Naive B cell (primary cell): ENCODE data around the gene CMTR2. TPM values are rescaled to one million over a fixed set of nuclear protein-coding genes. Genes with fewer than 3 reads are reported as not detected.
A peak's percentile ranks its signal among the peaks of the same experiment; 100 is the strongest.
"Not testable (repeated sequence)": the region's sequence is repeated elsewhere in the genome, so short reads cannot be mapped to it uniquely, and the experiment has no call there.

Source experiments
- ATAC-seq, 2 donors: fragments of 150-1000 bp; cut with Tn5 transposase; 2 replicates each; pipeline ENCODE4 v1.10.0; 2021; ENCODE audit warnings: low read depth in 2 of 2, mild to moderate bottlenecking in 2 of 2, moderate library complexity in 2 of 2
- DNase-seq: peaks from one replicate; pipeline ENCODE4 v3.0.0; 2022
- H3K27ac Mint-ChIP-seq, 6 donors: one replicate each; pipeline ENCODE4 v1.8.0; 2020 to 2022; ENCODE audit warnings: mild to moderate bottlenecking in 6 of 6, mixed read lengths in 6 of 6, moderate library complexity in 5 of 6, inconsistent platforms in 2 of 6
- H3K27me3 Mint-ChIP-seq, 3 donors: one replicate each; pipeline ENCODE4 v1.8.0; 2021 to 2022; ENCODE audit warnings: mixed read lengths in 3 of 3, mild to moderate bottlenecking in 1 of 3
- H3K36me3 Mint-ChIP-seq, 2 donors: one replicate each; pipeline ENCODE4 v1.8.0; 2020 to 2022; ENCODE audit warnings: mixed read lengths in 2 of 2, inconsistent platforms in 1 of 2, mild to moderate bottlenecking in 1 of 2
- H3K4me1 Mint-ChIP-seq, 3 donors: one replicate each; pipeline ENCODE4 v1.8.0; 2020 to 2022; ENCODE audit warnings: mixed read lengths in 3 of 3, inconsistent platforms in 1 of 3, mild to moderate bottlenecking in 1 of 3, moderate library complexity in 1 of 3
- H3K4me3 Mint-ChIP-seq, 8 donors: one replicate each; pipeline ENCODE4 v1.8.0; 2020 to 2022; ENCODE audit warnings: mild to moderate bottlenecking in 8 of 8, mixed read lengths in 8 of 8, moderate library complexity in 8 of 8, inconsistent platforms in 2 of 8
- H3K9me3 Mint-ChIP-seq, 7 donors: one replicate each; pipeline ENCODE4 v1.8.0; 2020 to 2022; ENCODE audit warnings: mixed read lengths in 7 of 7, mild to moderate bottlenecking in 5 of 7, inconsistent platforms in 2 of 7, moderate library complexity in 1 of 7
- polyA plus RNA-seq, 6 donors: library from polyadenylated mRNA; unstranded; fragments of 300-500 nt; fragmentation: Illumina TruSeq; gene quantifications; one replicate each; pipeline ENCODE4 v1.2.3, GENCODE V29; 2021; ENCODE audit warnings: low read depth in 6 of 6

Gene CMTR2, protein sequence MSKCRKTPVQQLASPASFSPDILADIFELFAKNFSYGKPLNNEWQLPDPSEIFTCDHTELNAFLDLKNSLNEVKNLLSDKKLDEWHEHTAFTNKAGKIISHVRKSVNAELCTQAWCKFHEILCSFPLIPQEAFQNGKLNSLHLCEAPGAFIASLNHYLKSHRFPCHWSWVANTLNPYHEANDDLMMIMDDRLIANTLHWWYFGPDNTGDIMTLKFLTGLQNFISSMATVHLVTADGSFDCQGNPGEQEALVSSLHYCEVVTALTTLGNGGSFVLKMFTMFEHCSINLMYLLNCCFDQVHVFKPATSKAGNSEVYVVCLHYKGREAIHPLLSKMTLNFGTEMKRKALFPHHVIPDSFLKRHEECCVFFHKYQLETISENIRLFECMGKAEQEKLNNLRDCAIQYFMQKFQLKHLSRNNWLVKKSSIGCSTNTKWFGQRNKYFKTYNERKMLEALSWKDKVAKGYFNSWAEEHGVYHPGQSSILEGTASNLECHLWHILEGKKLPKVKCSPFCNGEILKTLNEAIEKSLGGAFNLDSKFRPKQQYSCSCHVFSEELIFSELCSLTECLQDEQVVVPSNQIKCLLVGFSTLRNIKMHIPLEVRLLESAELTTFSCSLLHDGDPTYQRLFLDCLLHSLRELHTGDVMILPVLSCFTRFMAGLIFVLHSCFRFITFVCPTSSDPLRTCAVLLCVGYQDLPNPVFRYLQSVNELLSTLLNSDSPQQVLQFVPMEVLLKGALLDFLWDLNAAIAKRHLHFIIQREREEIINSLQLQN
- polyA plus RNA-seq: 10 to 100 TPM; 22.7 to 39.6 (median 35.3) TPM

DNA sequence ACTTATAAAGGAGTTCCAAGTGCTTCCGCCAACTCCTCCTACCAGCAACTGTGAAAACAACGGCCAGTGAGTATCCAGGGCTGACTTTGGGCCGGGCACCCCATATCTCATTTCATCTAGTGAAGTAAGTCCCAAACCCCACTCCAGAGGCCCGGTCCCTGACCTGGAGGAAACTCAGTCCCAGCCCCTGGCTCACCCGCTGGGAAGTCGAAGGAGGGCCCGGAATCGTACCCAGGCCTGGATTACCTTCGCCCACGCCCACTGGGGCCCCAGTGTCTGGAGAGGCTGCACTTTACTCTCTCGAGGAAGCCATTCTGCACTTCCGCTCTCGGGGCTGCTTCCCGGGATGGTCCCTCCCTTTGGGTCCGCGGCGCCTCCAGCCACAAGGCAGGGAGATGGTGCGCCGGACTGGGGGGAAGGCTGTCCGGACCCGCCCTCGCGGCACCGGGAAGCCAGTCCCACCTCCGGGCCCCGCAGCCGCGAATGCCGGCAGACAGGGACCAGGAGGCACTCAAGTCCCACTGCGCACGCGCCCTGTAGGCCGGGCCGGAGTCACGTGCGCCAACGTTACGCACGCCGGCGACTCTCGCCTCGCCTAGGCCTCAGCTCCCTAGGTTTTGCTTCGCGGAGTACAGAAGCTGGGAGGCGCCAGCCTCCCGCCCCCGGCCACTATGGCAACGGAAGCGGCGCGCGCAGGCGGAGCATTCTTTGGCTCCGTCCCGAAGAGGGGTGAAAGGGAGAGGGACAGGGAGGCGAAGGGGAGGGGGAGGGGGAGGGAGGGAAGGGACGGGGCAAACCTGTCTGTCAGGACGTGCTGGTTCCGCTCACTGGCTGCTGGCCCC, at the start of gene CMTR2:
CMTR2 (minus strand) TSS at position 513 of the 842 bp plus-strand sequence. CDS start 3,482 bp downstream, outside the sequence.
- peaks cover 26 to 31% of the 10 kb centered on the region in 2 donors for H3K36me3 Mint-ChIP-seq
- DNase-seq (peak; percentile 88), ATAC-seq (peak; percentile 91 to 93)
- peak within 1 kb of the TSS; percentile 95 to 99 (median 97) for H3K27ac Mint-ChIP-seq
- H3K4me3 Mint-ChIP-seq: peak within 1 kb of the TSS; percentile 86 to 96 (median 91)
- peaks cover 0 to 16% (median 0%) of the 10 kb centered on the region in 7 donors for H3K9me3 Mint-ChIP-seq
- H3K4me1 Mint-ChIP-seq: peaks cover 22 to 37% (median 32%) of the 10 kb centered on the region in 3 donors
- peaks cover 8 to 25% (median 16%) of the 10 kb centered on the region in 3 donors for H3K27me3 Mint-ChIP-seq

DNA sequence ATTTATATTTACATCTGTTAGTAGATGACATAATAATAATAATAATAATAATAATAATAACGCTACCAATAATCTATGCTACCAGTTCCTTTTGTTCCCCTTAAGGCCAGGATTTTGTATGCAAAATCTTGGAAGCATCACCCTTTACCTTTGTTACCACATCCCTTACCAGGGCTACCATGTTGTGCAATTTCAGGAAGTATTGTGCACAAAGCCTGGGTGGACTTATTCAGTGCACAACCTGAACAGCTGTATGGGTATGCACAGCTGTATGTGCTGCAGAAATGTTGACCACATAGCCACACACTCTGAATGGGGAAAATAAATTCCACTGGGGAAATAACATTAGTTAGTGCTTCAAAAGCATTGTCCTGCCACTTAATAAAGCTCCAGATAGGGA, 49.4 kb upstream of the CMTR2 start:
- ATAC-seq (no peak), DNase-seq (no peak)
- Mint-ChIP-seq H3K9me3 (peaks cover 4 to 13% (median 8%) of the 10 kb centered on the region in 7 donors), H3K4me3 (no peak overlapping the region), H3K27ac (no peak overlapping the region), H3K36me3 (peaks cover 0 to 8% of the 10 kb centered on the region in 2 donors), H3K27me3 (peaks cover 20 to 52% (median 45%) of the 10 kb centered on the region in 3 donors), H3K4me1 (no peaks in the 10 kb centered on the region)

DNA sequence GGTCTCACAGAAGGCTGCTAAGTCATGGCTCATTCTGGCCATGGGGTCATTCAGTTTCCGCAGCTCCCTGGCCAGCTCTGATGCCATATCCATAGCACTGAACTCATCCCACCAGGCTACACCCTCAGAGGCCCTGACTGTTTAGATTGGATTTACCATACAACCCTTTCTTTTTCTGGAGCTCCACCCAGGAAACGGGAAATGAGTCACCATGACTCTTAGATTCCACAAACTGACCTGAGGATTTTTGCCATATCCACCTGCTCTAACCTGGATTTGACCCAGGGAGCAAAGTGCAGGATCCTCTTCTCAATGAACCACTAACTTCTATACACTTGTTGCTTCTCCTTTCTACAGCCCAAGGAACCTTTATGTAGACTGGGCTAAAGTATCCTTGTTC, 49.0 kb upstream of the CMTR2 start:
- Mint-ChIP-seq H3K27ac (peak overlapping the region in 1 of 6 donors; percentile 37), H3K9me3 (peaks cover 4 to 13% (median 8%) of the 10 kb centered on the region in 7 donors), H3K4me1 (no peaks in the 10 kb centered on the region), H3K4me3 (no peak overlapping the region), H3K27me3 (peaks cover 20 to 52% (median 45%) of the 10 kb centered on the region in 3 donors), H3K36me3 (peaks cover 0 to 8% of the 10 kb centered on the region in 2 donors)
- ATAC-seq (no peak), DNase-seq (no peak)

DNA sequence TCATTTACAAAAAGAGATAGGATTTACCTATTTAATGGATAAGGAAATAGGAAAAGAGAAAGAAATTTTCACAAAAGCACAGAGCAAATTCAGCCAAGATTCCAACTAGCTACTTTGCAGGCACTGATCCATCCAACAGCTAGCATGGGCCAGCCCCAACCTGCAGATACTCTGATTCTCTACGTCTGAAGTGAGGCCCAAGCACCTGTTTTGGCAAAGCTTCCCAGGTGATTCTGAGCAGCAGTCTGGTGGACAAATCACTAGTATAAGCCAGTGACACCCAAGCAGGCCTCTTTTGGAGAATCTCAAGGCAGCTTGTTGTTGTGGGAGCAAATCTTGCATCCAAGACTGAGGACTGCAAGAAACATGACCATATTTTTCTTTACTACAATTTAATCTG, 48.4 kb upstream of the CMTR2 start:
- Mint-ChIP-seq H3K27ac (no peak overlapping the region), H3K4me1 (no peaks in the 10 kb centered on the region), H3K36me3 (peaks cover 0 to 8% of the 10 kb centered on the region in 2 donors), H3K9me3 (peaks cover 4 to 13% (median 8%) of the 10 kb centered on the region in 7 donors), H3K27me3 (peaks cover 20 to 52% (median 45%) of the 10 kb centered on the region in 3 donors), H3K4me3 (no peak overlapping the region)
- ATAC-seq: no peak
- DNase-seq: no peak

DNA sequence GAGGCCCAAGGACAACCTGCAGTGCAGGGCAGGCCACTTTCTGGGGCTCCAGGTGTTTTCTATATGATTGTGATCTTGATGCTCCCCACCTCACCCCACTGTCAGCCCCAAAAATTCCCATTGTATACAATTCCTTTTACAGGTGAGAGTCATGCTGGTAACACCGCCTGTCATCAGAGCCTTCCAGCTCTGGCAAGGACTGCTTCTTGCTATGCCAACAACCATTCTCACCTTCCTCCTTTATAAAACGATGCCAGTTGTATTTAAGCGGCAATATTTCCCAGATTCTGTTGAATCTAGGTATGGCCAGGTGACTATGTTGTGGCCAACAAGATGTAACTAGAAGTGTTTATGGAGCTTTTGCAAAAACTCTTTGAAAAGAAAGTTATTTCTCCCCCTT, 38.9 kb upstream of the CMTR2 start:
- DNase-seq (no peak), ATAC-seq (no peak)
- Mint-ChIP-seq H3K4me3 (no peak overlapping the region), H3K27me3 (peaks cover 30 to 50% (median 46%) of the 10 kb centered on the region in 3 donors), H3K4me1 (no peaks in the 10 kb centered on the region), H3K9me3 (peaks cover 4 to 16% (median 8%) of the 10 kb centered on the region in 7 donors), H3K36me3 (no peaks in the 10 kb centered on the region), H3K27ac (no peak overlapping the region)

DNA sequence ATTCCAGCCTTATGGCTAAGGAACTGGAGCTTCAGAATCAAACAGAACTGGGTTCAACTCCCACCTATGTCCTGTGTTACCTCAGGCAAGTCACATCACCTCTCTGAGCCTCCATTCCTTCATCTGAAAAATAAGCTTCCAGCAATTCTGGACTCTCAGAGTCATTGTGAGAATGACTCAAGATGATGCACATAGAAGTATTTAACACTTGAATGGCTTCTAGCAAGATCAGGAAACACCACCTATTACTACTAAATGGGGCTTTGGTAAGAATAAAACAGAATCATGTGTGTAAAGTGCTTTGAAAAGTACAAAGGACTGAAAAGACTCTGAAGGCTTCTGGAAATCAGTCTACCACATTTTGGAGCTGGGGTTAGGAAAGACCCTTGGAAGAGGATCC, 38.5 kb upstream of the CMTR2 start:
- H3K4me3 Mint-ChIP-seq: no peak overlapping the region
- peaks cover 30 to 50% (median 46%) of the 10 kb centered on the region in 3 donors for H3K27me3 Mint-ChIP-seq
- no peak overlapping the region for H3K27ac Mint-ChIP-seq
- no peaks in the 10 kb centered on the region for H3K4me1 Mint-ChIP-seq
- DNase-seq (no peak), ATAC-seq (no peak)
- H3K36me3 Mint-ChIP-seq: no peaks in the 10 kb centered on the region
- H3K9me3 Mint-ChIP-seq: peaks cover 4 to 16% (median 8%) of the 10 kb centered on the region in 7 donors

DNA sequence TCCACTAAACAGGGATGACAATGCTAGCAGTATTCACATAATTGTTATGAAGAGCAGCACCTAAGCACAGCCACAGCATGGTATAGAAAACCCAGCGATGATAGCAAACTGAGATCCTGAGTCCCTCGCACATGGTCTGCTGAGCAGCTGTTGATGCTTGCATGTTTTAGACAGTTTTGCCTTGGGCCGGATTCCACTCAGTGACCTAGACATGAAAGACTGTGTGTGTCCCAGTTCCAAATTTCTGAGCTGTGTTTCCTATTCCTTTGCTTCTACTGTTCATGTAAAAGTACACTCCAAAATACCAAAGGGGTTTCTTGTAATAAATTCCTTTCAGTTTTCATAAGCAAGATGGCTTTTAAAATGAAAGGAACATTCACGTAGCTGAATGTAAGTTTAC, 30.8 kb upstream of the CMTR2 start:
- Mint-ChIP-seq H3K36me3 (no peaks in the 10 kb centered on the region), H3K4me1 (no peaks in the 10 kb centered on the region), H3K4me3 (no peak overlapping the region), H3K9me3 (no peaks in the 10 kb centered on the region), H3K27ac (no peak overlapping the region), H3K27me3 (peaks cover 15 to 54% (median 51%) of the 10 kb centered on the region in 3 donors)
- DNase-seq: no peak
- ATAC-seq: no peak

DNA sequence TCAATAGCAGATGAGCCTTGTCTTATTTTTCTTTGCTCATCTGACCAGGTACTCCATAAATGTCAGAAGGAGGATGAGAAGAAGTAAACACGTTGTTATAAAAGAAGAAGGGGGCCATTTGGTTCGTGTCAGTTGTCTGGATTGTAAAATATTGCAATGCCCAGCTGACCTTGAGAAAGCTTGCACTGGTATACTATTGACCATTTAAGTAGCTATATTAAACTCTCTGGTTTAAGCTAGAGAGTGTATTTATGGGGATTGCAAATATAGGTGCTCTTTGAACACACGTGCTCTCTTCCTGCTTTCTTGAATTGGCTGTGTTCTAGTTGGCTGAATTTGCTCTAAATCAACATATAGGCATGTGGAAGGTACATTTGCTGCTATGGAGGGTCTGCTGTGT, 26.1 kb upstream of the CMTR2 start:
- H3K27ac Mint-ChIP-seq: no peak overlapping the region
- no peaks in the 10 kb centered on the region for H3K9me3 Mint-ChIP-seq
- H3K36me3 Mint-ChIP-seq: no peaks in the 10 kb centered on the region
- peaks cover 0 to 2% (median 0%) of the 10 kb centered on the region in 3 donors for H3K4me1 Mint-ChIP-seq
- DNase-seq: no peak
- peaks cover 23 to 67% (median 61%) of the 10 kb centered on the region in 3 donors for H3K27me3 Mint-ChIP-seq
- H3K4me3 Mint-ChIP-seq: no peak overlapping the region
- no peak for ATAC-seq

DNA sequence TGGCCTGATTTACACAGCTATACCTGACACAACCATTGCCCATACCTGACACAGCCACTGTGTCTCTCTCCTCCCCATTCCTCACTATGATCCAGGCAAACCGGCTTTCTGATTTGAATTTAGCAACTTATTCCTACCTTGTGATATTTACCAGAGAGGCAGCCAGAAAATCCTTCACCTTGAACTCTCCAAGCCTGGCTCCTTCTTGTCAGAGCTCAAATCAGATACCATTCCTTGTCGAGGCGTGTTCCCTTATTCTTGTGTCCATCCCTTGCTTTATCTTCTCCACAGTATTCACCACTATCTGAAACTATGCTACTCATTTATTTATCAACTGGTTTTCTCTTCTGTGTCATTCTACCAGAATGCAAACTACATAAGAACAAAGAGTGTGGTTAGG, 24.4 kb upstream of the CMTR2 start:
- H3K4me1 Mint-ChIP-seq, H3K36me3 Mint-ChIP-seq, ATAC-seq, H3K9me3 Mint-ChIP-seq, H3K4me3 Mint-ChIP-seq, DNase-seq, H3K27ac Mint-ChIP-seq: not testable (repeated sequence)
- peaks cover 28 to 71% (median 68%) of the 10 kb centered on the region in 3 donors for H3K27me3 Mint-ChIP-seq

DNA sequence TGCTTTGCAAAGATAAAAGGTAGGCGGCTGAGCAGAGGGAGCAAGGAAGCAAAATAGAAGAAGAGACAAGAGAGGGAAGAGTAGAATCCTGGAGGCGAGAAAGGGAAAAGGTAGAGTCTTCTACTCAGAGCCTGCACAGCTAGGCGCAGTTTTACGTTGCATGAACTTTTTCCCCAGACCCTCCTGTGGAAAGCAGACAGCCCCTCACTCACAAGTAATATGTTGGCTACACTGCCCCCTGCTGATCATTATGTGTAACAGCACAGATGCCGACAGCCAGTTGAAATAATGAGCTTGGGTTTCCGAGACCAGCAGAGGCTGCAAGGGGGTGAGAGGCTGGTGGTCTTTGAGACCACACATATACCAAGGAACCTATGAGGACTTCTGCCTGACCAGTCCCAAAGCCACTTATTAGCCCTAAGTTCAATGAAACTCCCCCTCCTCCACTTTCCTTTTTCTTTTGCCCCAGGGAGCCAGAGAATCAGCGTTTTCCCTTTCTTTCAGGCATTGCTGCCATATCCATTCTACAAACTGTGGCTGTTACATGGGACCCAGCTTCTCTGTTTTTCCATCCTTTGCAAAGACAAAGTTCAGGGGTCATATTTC, 22.5 kb upstream of the CMTR2 start:
- Mint-ChIP-seq H3K4me1 (peaks cover 0 to 2% (median 0%) of the 10 kb centered on the region in 3 donors), H3K9me3 (no peaks in the 10 kb centered on the region), H3K36me3 (no peaks in the 10 kb centered on the region), H3K27me3 (peaks cover 26 to 78% (median 72%) of the 10 kb centered on the region in 3 donors), H3K27ac (peak overlapping the region in 1 of 6 donors; percentile 6), H3K4me3 (no peak overlapping the region)
- ATAC-seq (no peak), DNase-seq (peak; percentile 25)

DNA sequence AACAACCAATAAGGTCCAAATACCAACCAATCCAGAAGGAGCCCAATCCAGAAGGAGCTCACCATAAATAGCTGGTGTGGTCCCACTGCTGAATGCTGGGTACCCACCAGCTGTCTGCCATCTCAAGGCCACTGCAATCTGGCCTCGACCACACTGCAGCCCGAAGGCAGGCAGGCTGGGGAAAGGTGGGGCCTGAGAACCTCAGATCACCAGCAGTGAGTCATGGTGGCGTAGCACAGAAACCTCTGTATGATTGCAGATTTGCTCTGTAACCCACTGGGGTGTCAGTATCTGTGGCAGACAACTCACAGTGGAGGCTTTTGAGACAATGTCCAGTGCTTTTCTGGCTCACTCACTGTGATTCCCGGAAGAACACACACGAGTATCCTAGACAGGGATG, 14.7 kb upstream of the CMTR2 start:
- Mint-ChIP-seq H3K27me3 (peaks cover 26 to 60% (median 49%) of the 10 kb centered on the region in 3 donors), H3K9me3 (peaks cover 0 to 22% (median 5%) of the 10 kb centered on the region in 7 donors), H3K4me3 (no peak overlapping the region), H3K36me3 (peaks cover 0 to 13% of the 10 kb centered on the region in 2 donors), H3K27ac (no peak overlapping the region), H3K4me1 (no peaks in the 10 kb centered on the region)
- no peak for ATAC-seq
- DNase-seq: no peak

DNA sequence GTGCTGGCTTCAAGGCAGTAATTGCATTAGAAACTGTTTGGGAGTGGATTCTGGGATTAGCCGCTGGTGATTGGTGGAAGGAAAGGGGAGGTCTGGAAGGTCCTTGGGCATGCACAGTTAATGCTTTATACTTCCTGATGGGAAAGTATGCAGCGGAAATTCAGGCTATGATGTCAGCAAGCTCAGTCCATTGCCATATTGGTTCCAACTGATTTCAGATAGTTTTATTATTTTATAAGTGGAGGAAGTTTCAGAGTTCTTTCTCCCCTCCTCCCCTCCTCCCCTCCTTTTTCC, 8.1 kb upstream of the CMTR2 start:
- peaks cover 7 to 8% of the 10 kb centered on the region in 2 donors for H3K36me3 Mint-ChIP-seq
- peaks cover 22 to 68% (median 64%) of the 10 kb centered on the region in 3 donors for H3K27me3 Mint-ChIP-seq
- peaks cover 0 to 14% (median 0%) of the 10 kb centered on the region in 7 donors for H3K9me3 Mint-ChIP-seq
- H3K4me3 Mint-ChIP-seq: no peak overlapping the region
- H3K4me1 Mint-ChIP-seq: no peaks in the 10 kb centered on the region
- no peak overlapping the region for H3K27ac Mint-ChIP-seq
- DNase-seq: no peak
- ATAC-seq: no peak
